ENCODE data around the gene ARPC3.
"Not testable (repeated sequence)": the region's sequence is repeated elsewhere in the genome, so short reads cannot be mapped to it uniquely, and the experiment has no call there.

The ARPC3 gene

DNA sequence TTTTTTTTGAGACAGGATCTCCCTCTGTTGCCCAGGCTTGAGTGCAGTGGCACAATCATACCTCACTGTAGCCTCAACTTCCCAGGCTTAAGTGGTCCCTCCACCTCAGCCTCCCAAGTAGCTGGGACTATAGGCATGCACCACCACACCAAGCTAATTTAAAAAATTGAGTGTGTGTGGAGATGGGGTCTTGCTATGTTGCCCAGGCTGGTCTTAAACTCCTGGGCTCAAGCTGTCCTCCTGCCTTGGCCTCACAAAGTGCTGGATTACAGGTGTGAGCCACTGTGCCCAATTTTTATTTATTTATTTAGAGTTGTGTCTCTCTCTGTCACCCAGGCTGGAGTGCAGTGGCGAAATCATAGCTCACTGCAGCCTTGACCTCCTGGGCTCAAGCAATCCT, 29.5 kb downstream of the ARPC3 start:
- in situ Hi-C loops (cut with HindIII; ENCODE audit: low sequenced_read_pairs), result not testable (repeated sequence)

DNA sequence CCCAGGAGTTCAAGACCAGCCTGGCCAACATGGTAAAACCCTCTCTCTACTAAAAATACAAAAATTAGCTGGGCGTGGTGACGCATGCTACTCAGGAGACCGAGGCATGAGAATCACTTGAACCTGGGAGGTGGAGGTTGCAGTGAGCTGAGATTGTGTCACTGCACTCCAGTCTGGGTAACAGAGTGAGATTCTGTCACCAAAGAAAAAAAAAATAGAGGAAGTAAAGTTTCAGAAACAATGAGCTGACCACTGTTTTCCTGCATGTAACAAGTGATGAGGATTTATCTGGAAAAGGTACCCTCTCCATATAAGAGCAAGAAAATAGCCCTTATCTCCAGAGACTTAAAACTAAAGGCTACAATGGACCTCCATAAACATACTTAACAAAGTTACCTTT, 33.0 kb downstream of the ARPC3 start:
- in situ Hi-C loops (cut with HindIII; ENCODE audit: low sequenced_read_pairs), result not testable (repeated sequence)

DNA sequence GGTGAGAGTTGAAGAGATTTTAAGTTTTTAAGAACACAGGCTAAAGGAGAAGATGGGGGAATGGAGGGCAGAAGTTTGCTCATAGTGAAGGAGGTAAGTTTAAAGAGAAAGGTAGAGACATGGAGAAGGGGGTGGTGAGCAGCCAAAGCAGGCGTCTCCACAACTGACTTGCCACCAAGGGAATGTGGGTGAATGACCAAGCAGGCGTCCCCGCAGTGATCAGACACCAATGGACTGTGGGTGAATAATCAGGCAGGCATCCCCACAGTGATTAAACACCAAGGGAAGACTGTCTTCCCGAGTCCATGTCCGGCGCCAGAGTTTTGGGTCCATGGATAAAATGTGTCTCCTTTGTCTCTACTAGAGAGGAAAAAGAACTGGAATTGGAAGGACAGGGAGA, 40.1 kb downstream of the ARPC3 start:
- in situ Hi-C loops (cut with HindIII; ENCODE audit: low sequenced_read_pairs), result not testable (repeated sequence)

DNA sequence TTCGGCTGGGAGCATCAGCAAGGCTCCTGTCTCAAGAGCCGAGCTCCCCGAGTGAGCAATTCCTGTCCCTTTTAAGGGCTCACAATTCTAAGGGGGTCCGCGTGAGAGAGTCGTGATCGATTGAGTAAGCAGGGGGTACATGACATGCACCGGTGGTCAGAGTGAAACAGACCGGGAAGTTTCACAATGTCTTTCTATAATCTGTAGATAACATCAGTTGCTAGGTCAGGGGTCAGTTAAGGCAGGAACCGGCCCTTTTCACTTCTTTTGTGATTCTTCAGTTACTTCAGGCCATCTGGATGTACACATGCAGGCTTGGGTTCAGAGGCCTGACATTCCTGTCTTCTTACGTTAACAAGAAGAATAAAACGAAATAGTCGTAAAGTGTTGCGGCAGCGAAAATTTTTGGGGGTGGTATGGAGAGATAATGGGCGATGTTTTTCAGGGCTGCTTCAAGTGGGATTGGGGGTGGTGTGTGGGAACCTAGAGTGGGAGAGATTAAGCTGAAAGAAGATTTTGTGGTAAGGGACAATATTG, 44.9 kb downstream of the ARPC3 start:
- in situ Hi-C loops (cut with HindIII; ENCODE audit: low sequenced_read_pairs), result not testable (repeated sequence)

DNA sequence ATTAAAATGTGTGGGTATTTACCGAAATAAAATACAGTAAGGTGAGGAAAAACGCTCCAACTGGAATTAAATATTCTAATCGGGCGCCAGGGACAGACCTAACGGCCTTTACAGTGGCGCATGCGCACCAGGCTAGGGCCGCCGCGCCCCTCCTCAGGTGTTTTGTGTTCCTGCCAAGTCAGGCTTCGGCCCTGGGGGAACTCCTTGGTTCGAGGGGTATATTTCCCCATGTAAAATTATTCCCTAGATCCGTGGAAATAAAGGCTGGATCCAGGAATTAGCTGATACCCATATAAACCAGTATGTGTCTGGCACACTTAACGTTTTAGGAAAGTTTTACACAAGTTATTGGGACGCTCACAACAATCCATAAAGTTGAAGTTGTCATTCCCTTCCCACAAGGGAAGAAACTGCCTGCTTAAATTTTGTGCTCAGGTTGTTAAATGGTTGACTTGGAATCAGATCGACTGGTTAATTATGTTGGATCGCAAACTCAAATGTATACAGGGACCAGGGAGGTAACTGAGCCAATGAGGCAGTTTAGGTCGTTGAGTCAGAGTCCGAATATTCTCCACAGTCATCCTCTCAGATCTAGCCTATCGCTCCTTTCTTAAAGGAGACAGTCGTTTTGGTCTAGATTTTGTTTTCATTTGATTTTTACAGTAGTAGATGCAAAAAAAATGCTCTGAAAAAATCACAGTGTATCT, 46.0 kb downstream of the ARPC3 start:
- in situ Hi-C loops (cut with HindIII; ENCODE audit: low sequenced_read_pairs), result no loop called here

DNA sequence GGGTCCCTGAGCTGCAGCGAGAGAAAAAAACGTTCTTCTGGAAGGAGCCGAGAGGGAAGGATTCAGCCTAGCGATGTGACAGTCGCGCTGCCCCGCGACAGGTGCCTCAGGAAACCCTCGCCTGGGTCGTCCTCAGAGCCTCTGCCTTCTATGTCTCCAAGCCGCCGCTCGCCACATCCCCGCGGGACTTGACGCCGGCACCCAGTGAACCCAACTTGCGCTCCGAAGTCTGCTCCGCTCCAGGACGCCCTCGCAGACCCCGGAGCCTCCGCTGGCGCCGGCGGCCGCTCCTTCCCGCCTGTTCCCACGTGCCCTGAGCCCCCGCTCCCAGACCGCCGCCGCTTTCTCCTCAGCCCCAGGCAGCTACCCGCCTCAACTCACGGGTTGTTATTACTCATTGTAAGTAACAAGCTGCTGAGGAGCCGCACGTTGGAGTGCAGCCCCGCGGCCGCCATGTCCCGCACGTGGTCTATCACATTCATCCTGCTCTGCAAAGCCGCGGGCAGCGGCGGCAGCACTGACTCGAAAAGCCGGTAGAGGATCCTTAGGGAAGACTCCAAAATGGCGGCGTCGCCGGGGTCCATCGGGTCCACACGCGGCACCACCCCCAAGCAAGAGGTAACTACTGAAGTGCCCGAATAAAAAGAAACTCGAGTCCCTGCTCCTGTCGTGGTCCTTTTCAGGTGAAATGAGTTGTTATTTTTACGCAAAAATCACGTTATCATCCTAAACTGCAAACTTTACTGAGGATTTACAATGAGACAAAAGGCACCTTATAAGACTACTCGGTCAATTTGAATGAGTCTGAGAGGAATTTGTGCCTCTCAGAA, 46.8 kb downstream of the ARPC3 start, which contains the start of gene ANAPC7:
Gene ANAPC7 (minus strand): TSS at position 563 of the 830 bp plus-strand sequence. CDS start 81 bp downstream, at position 482.
- in situ Hi-C loops (cut with HindIII; ENCODE audit: low sequenced_read_pairs), result no loop called here

Data from DLD1 (cell line).